Breast epithelium (tissue), 4 donors: ENCODE measurements around the gene NECAB3. TPM values are rescaled to one million over a fixed set of nuclear protein-coding genes. Genes with fewer than 3 reads are reported as not detected.
"Not testable (repeated sequence)": the region's sequence is repeated elsewhere in the genome, so short reads cannot be mapped to it uniquely, and the experiment has no call there.

Experiments
- DNase-seq, 2 donors: peaks; one replicate each; pipeline ENCODE4 v3.0.0-alpha.2; 2019; ENCODE audit warnings: low spot score in 2 of 2
- H3K27ac ChIP-seq, 2 donors: fragments of 200-600 bp; sonication (generic) in 1 of 2; one replicate each; pipeline ENCODE4 v1.5.1; 2016 to 2019; ENCODE audit warnings: mild to moderate bottlenecking in 1 of 2
- H3K27me3 ChIP-seq, 2 donors: fragments of 200-600 bp; sonication (generic) in 1 of 2; one replicate each; pipeline versions ENCODE4 v1.5.1 to v1.6.0; 2017 to 2019; ENCODE audit warnings: control low read depth in 1 of 2, mild to moderate bottlenecking in 1 of 2
- H3K36me3 ChIP-seq: fragments of 200-600 bp; one replicate; pipeline ENCODE4 v1.5.1; 2019
- H3K4me1 ChIP-seq, 2 donors: fragments of 200-600 bp; sonication (generic); one replicate each; pipeline ENCODE4 v1.5.1; 2016 to 2019; ENCODE audit warnings: control low read depth in 1 of 2
- H3K4me3 ChIP-seq, 3 donors: fragments of 200-600 bp; sonication (generic); 1 replicate in 2 of 3; 2 replicates in 1 of 3; pipeline ENCODE4 v1.5.1; 2016 to 2019; ENCODE audit warnings: mild to moderate bottlenecking in 3 of 3, moderate library complexity in 2 of 3
- H3K9me3 ChIP-seq, 2 donors: fragments of 200-600 bp; sonication (generic) in 1 of 2; one replicate each; pipeline ENCODE4 v1.5.1; 2016 to 2019; ENCODE audit warnings: control low read depth in 1 of 2
- POLR2A ChIP-seq: fragments of 450-650 bp; IDR thresholded peaks from one replicate; pipeline ENCODE4 v1.6.1; 2016; ENCODE audit warnings: antibody characterized with exemption, mild to moderate bottlenecking, moderate library complexity
- POLR2AphosphoS5 ChIP-seq, 3 donors: sonication (generic); formaldehyde crosslinking; IDR thresholded peaks; one replicate each; pipeline ENCODE4 v1.6.1; 2017; ENCODE audit warnings: antibody characterized with exemption in 3 of 3
- intact Hi-C: fragments of 100-400 bp; cut with DNase I; formaldehyde crosslinking; loops from one replicate; pipeline ENCODE4 v1.15.1; 2023; ENCODE audit warnings: low total_unique reads
- total RNA-seq, 3 donors: library from RNA; depleted of rRNA; stranded (reverse); fragments of >200 nt; gene quantifications; one replicate each; pipeline ENCODE4 v1.1.0, GENCODE V29; 2016
- TF ChIP-seq, protein P1 (sequence below), 3 donors: fragments of 450-650 bp; IDR thresholded peaks; one replicate each; pipeline ENCODE4 v1.5.1; 2016 to 2017; ENCODE audit warnings: antibody characterized with exemption in 3 of 3, mild to moderate bottlenecking in 3 of 3, moderate library complexity in 3 of 3

NECAB3 gene
- total RNA-seq, 3 donors from 2014 or later = 23.4 to 37.3 (median 28.5) TPM

DNA sequence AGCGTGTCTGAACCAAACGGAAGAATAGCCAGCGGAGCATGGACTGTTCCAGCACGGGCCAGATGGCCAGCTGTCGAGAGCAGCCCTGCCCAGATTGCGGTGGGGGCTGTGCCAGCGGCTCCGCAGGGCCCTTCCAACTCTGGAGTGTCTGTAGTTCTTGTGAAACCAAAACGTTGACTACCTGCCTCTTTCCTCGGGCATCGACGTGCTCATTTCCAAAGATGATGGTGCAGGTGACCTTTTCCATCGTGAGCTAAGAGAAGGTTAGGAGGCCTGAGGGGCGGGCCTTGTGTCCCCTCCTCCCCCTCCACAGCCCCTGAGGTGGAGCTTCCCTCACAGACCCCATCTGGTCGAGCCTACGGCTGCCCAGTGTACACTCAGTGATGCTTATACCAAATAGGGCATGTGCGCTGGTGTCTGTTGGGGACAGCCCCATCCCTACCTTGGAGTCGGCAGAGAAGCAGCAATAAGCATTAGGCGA is 25.0 kb downstream of the NECAB3 start:
- no peak for TF ChIP-seq POLR2A
- no peak for TF ChIP-seq POLR2AphosphoS5 (IDR thresholded peaks at IDR 0.05)
- TF ChIP-seq, protein P1, sequence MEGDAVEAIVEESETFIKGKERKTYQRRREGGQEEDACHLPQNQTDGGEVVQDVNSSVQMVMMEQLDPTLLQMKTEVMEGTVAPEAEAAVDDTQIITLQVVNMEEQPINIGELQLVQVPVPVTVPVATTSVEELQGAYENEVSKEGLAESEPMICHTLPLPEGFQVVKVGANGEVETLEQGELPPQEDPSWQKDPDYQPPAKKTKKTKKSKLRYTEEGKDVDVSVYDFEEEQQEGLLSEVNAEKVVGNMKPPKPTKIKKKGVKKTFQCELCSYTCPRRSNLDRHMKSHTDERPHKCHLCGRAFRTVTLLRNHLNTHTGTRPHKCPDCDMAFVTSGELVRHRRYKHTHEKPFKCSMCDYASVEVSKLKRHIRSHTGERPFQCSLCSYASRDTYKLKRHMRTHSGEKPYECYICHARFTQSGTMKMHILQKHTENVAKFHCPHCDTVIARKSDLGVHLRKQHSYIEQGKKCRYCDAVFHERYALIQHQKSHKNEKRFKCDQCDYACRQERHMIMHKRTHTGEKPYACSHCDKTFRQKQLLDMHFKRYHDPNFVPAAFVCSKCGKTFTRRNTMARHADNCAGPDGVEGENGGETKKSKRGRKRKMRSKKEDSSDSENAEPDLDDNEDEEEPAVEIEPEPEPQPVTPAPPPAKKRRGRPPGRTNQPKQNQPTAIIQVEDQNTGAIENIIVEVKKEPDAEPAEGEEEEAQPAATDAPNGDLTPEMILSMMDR (IDR thresholded peaks at IDR 0.05) = no peak
- peak overlapping the region in 1 of 2 donors; percentile 73 for H3K27ac ChIP-seq

DNA sequence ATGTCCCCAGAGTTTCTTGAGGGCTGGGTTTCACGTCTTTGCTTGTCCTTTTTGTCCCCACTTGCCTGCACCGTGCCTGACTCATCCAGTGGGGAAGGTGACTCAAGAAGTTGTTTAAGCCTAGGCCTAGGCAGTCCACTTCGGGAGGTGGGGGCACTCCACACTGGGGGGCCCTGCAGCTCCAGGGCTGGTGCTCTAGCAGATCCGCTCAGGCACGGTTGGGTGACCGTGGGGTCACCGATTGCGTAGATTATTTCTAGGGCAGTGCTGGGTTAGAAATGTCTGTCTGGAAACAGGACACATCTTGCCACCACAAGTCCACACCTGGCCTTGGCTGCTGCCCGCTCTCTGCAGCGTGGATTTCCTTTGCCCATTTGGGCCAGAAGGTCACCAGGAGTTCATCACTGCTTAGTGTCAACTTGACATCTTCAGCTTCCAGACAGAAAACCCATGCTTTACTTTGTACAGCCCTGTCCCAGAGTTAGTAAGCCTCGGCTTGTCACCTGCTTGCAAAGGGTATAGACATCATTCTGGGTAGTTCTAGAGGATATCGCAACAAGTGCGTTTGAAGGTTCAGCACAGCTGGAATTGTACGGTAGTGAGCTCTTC is 25.7 kb downstream of the NECAB3 start:
- Histone ChIP-seq H3K9me3 (no peaks in the 10 kb centered on the region), H3K36me3 (no peaks in the 10 kb centered on the region), H3K27me3 (no peaks in the 10 kb centered on the region), H3K4me3 (no peak overlapping the region), H3K4me1 (peaks cover 0 to 10% of the 10 kb centered on the region in 2 donors), H3K27ac (peak overlapping the region; percentile 65 to 73)
- intact Hi-C loops = no loop called here
- DNase-seq = no peak
- TF ChIP-seq POLR2A = no peak
- TF ChIP-seq, protein P1 (IDR thresholded peaks at IDR 0.05) = no peak
- TF ChIP-seq POLR2AphosphoS5 (IDR thresholded peaks at IDR 0.05) = no peak

More for the DNA sequence above, 25.0 kb downstream of the NECAB3 start:
- H3K9me3 ChIP-seq = no peaks in the 10 kb centered on the region
- H3K36me3 ChIP-seq = no peaks in the 10 kb centered on the region
- intact Hi-C loops = no loop called here
- no peaks in the 10 kb centered on the region for H3K27me3 ChIP-seq
- no peak for DNase-seq
- H3K4me1 ChIP-seq = peaks cover 0 to 10% of the 10 kb centered on the region in 2 donors
- no peak overlapping the region for H3K4me3 ChIP-seq

DNA sequence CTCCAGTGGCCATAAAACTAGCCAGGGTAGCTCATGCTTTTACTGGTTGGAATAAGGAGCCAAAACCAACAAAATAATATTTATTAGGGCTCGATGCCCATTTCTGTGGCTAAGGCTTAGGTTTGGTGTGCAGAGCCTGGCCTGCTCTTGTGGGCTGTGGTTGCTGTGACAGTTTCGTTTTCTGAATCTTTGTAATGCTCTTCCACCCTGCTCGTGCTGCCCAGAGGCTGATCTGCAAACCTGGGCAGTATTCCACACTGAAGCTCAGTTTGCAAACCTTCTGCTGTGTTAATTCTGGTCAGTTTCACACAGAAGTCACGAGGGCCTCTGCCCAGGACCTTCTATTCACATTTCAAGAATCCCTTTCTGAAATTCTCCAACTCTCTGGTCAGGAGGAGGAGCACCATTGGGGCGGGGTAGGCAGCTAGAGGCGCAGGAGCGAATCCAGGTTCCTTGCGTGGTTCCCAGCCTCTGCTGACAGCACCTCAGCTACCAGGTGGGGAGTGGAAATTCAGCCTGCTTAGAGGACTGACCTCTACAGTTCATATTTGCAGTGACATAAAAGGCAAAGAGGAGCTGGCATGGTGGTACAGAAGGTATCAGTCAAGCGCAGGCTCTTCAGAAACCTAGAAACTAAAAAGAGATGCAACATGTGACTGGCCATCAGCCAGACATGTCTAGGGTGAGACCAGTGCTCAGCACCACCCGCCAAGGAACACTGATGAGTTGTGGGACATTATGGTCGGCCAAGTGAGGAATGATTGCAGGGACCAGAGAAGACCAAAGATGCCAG is 26.4 kb downstream of the NECAB3 start:
- DNase-seq = no peak
- Histone ChIP-seq H3K36me3 (no peaks in the 10 kb centered on the region), H3K4me3 (peak overlapping the region in 2 of 3 donors; percentile 0 to 6), H3K9me3 (no peaks in the 10 kb centered on the region), H3K27ac (peak overlapping the region; percentile 65 to 73), H3K4me1 (peaks cover 0 to 10% of the 10 kb centered on the region in 2 donors), H3K27me3 (no peaks in the 10 kb centered on the region)
- intact Hi-C loops = no loop called here
- TF ChIP-seq, protein P1 (IDR thresholded peaks at IDR 0.05) = no peak
- no peak for TF ChIP-seq POLR2A
- TF ChIP-seq POLR2AphosphoS5 (IDR thresholded peaks at IDR 0.05) = no peak

DNA sequence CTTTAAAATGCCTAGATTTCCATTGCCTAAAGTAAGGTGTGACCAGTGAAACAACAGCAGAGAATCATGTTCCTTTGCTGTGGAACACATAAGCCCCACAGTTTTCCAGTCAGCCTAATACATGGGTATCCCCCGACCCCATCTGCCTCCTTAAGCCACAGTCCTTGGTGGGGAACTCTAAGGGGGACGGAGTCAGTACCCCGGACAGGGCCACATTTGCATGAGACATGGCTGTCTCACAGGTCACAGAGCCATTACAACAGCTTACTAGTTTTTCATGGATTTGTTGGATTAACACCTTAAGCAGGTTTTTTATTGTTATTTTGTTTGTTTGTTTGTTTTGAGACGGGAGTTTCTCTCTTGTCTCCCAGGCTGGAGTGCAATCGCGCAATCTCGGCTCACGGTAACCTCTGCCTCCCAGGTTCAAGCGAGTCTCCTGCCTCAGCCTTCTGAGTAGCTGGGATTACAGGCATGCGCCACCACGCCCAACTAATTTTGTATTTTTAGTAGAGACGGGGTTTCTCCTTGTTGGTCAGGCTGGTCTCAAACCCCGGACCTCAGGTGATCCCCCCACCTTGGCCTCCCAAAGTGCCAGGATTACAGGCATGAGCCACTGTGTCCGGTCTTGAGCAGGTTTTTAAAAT is 27.1 kb downstream of the NECAB3 start:
- DNase-seq, H3K27me3 ChIP-seq, H3K4me1 ChIP-seq, intact Hi-C loops, H3K36me3 ChIP-seq, H3K9me3 ChIP-seq: not testable (repeated sequence)
- H3K4me3 ChIP-seq = peak overlapping the region in 1 of 3 donors; percentile 0
- H3K27ac ChIP-seq = peak overlapping the region; percentile 65 to 73

DNA sequence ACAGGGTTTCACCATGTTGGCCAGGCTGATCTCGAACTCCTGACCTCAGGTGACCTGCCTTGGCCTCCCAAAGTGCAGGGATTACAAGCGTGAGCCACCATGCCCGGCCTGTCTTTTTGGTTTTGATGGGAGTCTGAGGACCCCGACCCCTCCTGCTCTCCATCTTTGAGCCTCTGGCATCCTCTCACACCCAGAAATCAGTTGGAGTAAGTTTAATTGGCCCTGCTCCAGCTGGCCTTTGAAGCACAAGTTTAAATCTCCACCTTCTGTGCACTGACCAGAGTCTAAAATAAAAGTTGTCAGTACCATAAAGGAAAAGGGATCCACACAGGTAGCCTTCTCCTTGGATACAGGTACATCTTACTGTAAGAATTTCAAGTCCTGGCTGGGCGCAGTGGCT is 28.0 kb downstream of the NECAB3 start:
- no peaks in the 10 kb centered on the region for H3K36me3 ChIP-seq
- intact Hi-C loops = no loop called here

More for the DNA sequence above, 28.0 kb downstream of the NECAB3 start:
- Histone ChIP-seq H3K4me3 (no peak overlapping the region), H3K4me1 (peaks cover 0 to 10% of the 10 kb centered on the region in 2 donors), H3K9me3 (no peaks in the 10 kb centered on the region), H3K27me3 (no peaks in the 10 kb centered on the region), H3K27ac (no peak overlapping the region)
- DNase-seq = no peak
- TF ChIP-seq POLR2A (no peak), POLR2AphosphoS5 (IDR thresholded peaks at IDR 0.05) (no peak)
- TF ChIP-seq, protein P1 (IDR thresholded peaks at IDR 0.05) = no peak
